ENCODE results near the gene TMEM101.
"Not testable (repeated sequence)": the region's sequence is repeated elsewhere in the genome, so short reads cannot be mapped to it uniquely, and the experiment has no call there.

Gene TMEM101

GRCh38 chr17:44014437-44015172 lies at the start of gene TMEM101:
TMEM101 (minus strand) TSS chr17:44014963; CDS start chr17:44014952, 11 bp downstream.
- peak; percentile 60 for DNase-seq

GRCh38 chr17:44063704-44064639 lies 49.2 kb upstream of the TMEM101 start:
- DNase-seq = no peak

DNA sequence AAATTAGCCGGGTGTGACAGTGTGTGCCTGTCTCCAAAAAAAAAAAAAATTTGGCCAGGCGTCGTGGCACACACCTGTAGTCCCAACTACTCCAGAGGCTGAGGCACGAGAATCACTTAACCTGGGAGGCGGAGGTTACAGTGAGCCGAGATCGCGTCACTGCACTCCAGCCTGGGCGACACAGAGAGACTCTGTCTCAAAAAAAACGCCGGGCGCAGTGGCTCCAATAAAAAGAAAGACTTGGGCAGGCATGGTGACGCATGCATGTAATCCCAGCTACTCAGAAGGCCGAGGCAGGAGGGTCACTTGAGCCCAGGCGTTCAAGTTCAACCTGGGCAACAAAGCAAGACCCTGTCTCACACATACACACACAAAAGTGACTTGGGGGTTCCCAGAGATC lies 48.1 kb upstream of the TMEM101 start:
- no peak for DNase-seq

GRCh38 chr17:44061446-44061845 lies 46.7 kb upstream of the TMEM101 start:
- no peak for DNase-seq

DNA sequence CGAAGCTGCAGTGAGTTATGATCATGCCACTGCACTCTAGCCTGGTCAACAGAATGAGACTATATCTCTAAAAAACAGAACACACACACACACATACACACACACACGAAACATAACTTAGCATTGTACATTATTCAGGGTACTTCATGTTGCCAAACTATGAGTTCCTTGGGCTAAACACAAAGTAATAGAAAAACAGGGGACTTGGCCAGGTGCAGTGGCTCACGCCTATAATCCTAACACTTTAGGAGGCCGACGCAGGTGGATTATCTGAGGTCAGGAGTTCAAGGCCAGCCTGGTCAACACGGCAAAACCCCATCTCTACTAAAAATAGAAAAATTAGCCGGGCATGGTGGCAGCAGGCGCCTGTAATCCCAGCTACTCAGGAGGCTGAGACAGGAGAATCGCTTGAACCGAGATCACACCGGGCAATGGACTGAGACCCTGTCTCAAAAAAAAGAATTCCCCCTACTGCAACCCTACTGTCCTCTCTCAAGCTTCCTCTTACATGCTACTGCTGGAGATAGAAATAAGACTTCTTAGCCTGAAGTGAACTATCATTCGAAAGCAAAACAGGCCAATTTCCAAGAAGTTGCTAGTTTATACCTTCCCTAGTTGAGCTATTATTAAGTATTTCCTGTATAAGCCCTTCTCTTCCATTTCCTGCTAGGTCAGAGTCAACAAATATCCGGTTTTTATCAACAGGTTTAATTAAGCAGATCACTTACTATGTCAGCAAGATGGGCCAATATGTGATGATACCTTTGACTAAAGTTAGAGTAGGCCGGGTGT lies 44.5 kb upstream of the TMEM101 start:
- DNase-seq = no peak

DNA sequence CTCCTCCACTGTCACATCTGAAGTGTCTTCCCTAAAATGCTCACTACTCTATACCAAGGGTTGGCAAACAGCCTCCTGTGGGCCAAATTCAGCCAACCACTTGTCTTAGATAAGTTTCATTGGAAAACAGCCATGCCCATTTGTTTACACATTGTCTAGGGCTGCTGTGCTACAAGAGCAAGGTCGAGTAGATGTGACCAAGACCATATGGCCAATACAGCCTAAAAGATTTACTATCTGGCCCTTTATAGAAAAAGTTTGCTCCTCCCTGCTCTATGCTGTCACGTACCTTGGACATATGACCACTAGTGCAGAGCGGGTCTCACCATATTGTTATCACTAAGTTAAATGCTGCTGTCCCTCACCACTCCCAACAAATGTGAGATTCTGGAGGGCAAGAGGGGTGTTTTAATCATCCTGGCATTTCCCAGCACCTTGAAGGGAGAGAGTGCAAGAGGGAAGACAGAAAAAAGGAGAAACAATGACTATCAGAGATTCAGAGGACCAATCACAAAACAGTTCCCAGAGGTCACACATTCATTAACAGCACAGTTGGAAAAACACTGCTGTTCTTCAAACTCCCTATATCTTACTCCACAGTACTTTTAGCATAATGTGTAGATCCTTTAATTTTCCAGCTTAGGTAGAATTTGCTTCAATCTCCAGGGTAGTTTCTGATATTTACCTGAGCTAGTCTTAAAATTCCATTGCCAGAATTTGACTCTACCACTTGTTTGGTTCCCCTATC lies 38.5 kb upstream of the TMEM101 start:
- no peak for DNase-seq

DNA sequence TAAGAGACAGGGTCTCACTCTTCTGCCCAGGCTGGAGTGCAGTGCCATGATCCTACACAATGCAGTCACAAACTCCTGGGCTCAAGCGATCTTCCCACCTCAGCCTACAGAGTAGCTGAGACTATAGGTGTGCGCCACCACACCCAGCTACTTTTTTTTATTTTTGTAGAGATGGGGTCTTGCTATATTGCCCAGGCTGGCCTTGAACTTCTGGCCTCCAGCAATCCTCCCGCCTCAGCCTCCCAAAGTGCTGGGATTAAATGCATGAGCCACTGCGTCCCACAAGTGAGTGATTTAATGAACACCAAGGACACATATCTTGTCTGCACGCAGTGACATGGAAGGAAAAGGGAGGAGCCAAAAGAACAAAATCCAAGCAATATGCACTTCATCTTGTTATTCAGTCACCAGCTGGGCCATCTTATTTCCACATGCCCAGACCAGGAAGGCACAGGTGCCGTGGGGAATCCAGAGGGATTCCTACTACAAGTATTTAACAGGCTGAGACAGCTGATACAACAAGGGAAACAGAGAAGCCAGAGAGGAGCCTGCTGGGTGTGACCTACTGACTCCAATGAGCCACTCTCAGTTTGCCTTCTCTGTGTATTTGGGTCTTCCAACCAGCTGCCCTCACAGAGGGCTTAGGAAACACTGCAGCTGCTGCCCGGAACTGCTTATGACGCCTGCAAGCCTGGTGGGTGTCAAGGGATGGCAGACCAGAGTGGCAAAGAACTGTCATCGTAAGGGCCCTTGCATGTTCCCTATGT lies 34.7 kb upstream of the TMEM101 start:
- DNase-seq = no peak

- not testable (repeated sequence) for DNase-seq
Observed at GRCh38 chr17:44046893-44047292, 32.1 kb upstream of the TMEM101 start.

GRCh38 chr17:44045486-44045885 lies 30.7 kb upstream of the TMEM101 start:
- DNase-seq = no peak

- DNase-seq = no peak
Observed at GRCh38 chr17:44044071-44044470, 29.3 kb upstream of the TMEM101 start.

GRCh38 chr17:44043272-44043696 lies 28.5 kb upstream of the TMEM101 start:
- no peak for DNase-seq

- no peak for DNase-seq
Observed at GRCh38 chr17:44039829-44040635, 25.3 kb upstream of the TMEM101 start.

GRCh38 chr17:44038604-44039011 lies 23.8 kb upstream of the TMEM101 start:
- DNase-seq = no peak

GRCh38 chr17:44037471-44037870 lies 22.7 kb upstream of the TMEM101 start:
- DNase-seq = no peak

GRCh38 chr17:44034688-44035087 lies 19.9 kb upstream of the TMEM101 start:
- DNase-seq = not testable (repeated sequence)

GRCh38 chr17:44033861-44034408 lies 19.2 kb upstream of the TMEM101 start:
- DNase-seq = no peak

DNA sequence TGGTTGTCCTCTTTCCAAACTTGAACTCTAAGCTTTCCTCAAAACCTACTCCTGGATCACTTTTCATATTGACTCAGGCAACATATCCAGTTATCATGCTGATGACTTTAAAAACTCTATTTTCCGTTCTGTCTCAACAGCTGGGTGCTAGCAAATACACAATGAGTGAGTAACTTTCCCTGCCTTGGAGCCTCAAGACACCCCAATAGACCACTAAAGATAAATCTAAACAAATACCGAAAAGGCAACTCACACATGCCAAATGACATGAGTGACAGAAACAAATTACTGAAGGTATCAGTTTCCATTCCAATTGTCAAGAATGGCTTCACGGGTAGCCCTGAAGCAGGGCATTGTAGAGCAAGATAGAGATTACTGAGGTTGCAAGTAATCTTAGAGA lies 15.7 kb upstream of the TMEM101 start:
- no peak for DNase-seq

DNA sequence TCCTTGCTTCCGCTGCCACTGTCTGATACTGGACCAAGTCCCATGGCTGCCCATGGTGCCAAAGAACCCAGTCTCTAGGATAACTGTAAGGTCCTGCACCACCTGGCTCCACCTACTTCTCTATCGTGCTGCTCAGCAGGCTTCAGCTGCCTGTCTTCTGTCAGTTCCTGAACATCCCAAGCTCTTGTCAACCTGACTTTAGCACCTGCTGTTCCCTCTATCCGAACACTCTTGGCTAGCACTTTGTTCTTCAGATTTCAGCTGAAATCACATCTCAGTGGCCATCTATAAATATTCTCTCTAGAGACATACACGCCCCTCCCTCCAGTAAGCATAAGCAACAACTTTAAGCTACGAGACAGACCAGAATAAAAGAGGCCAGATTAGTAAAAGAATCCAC lies 15.0 kb upstream of the TMEM101 start:
- no peak for DNase-seq

DNA sequence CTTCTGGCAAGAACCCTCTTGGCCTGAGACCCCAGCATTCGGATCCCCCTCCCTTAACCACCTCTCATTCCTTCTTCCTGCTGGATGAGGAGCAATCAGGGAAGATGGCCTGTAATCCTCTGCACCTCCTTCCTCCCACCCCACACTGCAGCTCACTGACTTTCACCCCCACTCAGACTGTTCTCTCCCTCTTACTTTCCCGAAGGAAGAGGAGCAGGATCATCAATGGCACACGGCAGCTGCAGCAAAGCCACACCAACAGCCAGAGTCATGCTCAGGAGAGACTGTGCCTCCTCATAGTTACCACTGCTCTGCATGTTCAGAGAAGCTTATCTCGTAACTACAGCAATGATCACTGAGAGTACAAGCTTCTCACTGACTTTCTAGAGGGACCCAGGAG lies 10.1 kb upstream of the TMEM101 start:
- no peak for DNase-seq

DNA sequence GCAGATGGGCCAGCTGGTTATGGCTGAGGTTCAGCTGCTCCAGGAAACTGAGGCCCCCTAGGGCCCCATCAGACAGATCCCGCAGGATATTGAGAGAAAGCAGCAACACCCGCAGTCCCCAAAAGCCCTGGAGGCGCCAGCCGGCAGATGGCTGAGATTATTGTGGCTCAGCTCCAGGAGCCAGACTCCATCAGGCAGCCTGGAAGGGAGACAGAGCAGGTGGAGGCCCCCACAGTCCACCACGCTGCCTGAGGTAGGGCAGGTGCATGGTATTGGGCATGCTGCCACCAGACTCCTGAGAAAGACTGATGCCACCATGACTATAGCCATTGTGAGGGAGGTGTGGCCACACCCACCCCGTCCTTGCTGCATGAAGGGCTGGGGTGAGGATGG lies 9.5 kb upstream of the TMEM101 start:
- no peak for DNase-seq
